GM13977 (cell line): ENCODE data around the gene SLC7A14.

Source experiments
- DNase-seq: peaks from one replicate; pipeline ENCODE4 v3.0.0; 2012; ENCODE audit warnings: low spot score
- CTCF ChIP-seq: IDR thresholded peaks from 2 replicates; pipeline ENCODE4 v1.5.1; 2012; ENCODE audit warnings: mild to moderate bottlenecking, control low read depth; ENCODE audit not compliant: insufficient read depth; ENCODE audit errors: extremely low read depth, missing control alignments
- in situ Hi-C: fragments of 300-500 bp; cut with MboI; formaldehyde crosslinking; loops from one replicate; pipeline ENCODE4 v1.12.0; 2022; ENCODE audit warnings: low sequenced_read_pairs, low pct_unique_long_range_greater_than_20kb, mixed read lengths, inconsistent platforms; ENCODE audit not compliant: unreplicated experiment

SLC7A14 gene

GRCh38 chr3:170599091-170599490 is 13.2 kb upstream of the SLC7A14 start:
- in situ Hi-C loops, result no loop called here
- DNase-seq, result no peak
- TF ChIP-seq CTCF, result no peak

- in situ Hi-C loops, result no loop called here
- TF ChIP-seq CTCF, result no peak
- no peak for DNase-seq
Observed at GRCh38 chr3:170598091-170598502, 12.2 kb upstream of the SLC7A14 start.

- TF ChIP-seq CTCF, result no peak
- no peak for DNase-seq
- in situ Hi-C loops, result no loop called here
Observed at GRCh38 chr3:170594528-170594927, 8.7 kb upstream of the SLC7A14 start.

- in situ Hi-C loops, result no loop called here
Observed at GRCh38 chr3:170593634-170594033, 7.8 kb upstream of the SLC7A14 start.

GRCh38 chr3:170589113-170589512 is 3.2 kb upstream of the SLC7A14 start:
- DNase-seq, result no peak
- no peak for TF ChIP-seq CTCF
- in situ Hi-C loops, result no loop called here

More at GRCh38 chr3:170593634-170594033, 7.8 kb upstream of the SLC7A14 start:
- DNase-seq, result no peak
- TF ChIP-seq CTCF, result no peak

GRCh38 chr3:170585008-170585936 is 603 bp downstream of the SLC7A14 start:
- in situ Hi-C loops, result no loop called here
- TF ChIP-seq CTCF, result no peak
- no peak for DNase-seq

GRCh38 chr3:170584585-170585007 is 1.3 kb downstream of the SLC7A14 start:
- no peak for TF ChIP-seq CTCF
- in situ Hi-C loops, result no loop called here
- DNase-seq, result no peak
